Measurements from ENCODE around the gene ANO6.
A peak's percentile ranks its signal among the peaks of the same experiment; 100 is the strongest.
"Not testable (repeated sequence)": the region's sequence is repeated elsewhere in the genome, so short reads cannot be mapped to it uniquely, and the experiment has no call there.

ANO6 gene, protein sequence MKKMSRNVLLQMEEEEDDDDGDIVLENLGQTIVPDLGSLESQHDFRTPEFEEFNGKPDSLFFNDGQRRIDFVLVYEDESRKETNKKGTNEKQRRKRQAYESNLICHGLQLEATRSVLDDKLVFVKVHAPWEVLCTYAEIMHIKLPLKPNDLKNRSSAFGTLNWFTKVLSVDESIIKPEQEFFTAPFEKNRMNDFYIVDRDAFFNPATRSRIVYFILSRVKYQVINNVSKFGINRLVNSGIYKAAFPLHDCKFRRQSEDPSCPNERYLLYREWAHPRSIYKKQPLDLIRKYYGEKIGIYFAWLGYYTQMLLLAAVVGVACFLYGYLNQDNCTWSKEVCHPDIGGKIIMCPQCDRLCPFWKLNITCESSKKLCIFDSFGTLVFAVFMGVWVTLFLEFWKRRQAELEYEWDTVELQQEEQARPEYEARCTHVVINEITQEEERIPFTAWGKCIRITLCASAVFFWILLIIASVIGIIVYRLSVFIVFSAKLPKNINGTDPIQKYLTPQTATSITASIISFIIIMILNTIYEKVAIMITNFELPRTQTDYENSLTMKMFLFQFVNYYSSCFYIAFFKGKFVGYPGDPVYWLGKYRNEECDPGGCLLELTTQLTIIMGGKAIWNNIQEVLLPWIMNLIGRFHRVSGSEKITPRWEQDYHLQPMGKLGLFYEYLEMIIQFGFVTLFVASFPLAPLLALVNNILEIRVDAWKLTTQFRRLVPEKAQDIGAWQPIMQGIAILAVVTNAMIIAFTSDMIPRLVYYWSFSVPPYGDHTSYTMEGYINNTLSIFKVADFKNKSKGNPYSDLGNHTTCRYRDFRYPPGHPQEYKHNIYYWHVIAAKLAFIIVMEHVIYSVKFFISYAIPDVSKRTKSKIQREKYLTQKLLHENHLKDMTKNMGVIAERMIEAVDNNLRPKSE

DNA sequence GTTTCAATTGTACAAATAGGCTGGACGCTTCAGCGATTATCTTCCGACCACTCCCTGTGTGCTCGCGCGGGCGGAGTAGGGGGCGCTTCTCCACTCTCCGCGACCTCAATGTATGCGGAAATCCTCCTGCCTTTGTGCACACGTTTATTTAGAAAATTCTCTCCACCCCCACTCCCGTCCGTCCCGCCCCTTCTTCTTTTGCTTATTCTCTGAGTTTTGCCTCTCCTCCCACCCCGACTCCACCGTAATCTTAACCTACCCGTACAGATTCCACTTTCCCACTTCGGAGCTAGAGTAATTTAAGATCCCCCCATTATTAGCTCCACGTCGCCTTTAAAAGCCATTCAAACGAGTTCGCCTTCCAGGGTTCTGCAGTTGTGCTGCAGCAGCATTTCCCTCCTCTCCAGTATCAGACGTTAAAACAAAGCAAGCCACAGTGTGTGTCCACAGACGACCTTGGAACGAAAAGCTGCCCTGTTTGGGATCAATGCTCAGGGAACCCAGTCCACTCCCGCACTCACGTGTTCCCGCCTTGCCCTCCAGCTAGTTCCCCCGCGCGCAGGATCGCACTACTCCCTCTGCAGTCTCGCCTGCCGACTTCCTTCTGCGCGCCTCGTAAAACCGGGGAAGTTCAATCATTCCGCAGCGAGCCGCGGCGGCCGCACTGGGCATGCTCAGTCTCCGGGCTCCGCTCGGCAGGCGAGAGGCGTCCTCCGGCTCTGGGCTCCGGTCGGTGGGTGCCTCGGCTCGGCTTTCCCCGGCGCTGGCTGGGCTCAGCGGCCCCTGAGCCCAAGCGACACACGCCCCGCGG is at the start of gene ANO6:
ANO6 (plus strand) TSS at position 677 of the 811 bp plus-strand sequence. CDS start 227 bp downstream, outside the sequence.
- peak; percentile 79 to 80 for DNase-seq

- no peak for DNase-seq
These were observed 46.9 kb upstream of the ANO6 start for GRCh38 chr12:45168976-45169375.

DNA sequence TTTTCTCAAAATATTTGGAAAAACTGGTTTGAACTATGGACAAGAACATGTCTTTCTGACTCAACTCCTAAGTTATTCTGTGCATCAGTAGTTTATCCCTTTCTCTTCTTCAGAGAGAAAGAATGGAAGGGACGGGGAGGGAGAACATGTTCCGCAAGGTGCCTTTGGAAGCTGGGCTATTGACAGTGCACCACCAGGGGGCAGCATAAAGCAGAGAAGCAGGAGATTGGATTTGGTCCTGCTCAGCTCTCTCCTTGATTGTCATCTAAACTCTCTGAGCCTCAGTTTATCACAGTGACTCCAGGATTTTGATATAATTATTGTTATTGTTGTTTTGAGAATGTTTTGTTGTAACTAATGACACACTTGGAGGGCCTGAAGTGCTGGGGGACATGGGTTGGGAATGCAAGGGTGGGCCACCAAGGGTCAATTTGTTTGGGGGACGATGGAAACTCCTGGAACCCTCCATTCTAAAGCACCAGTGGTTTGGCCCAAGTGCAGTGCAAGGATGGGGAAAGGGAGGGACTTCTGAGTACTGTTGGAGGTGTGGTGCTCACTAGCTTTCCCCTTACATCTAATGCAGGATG is 45.3 kb upstream of the ANO6 start:
- peak; percentile 28 to 74 for DNase-seq

DNA sequence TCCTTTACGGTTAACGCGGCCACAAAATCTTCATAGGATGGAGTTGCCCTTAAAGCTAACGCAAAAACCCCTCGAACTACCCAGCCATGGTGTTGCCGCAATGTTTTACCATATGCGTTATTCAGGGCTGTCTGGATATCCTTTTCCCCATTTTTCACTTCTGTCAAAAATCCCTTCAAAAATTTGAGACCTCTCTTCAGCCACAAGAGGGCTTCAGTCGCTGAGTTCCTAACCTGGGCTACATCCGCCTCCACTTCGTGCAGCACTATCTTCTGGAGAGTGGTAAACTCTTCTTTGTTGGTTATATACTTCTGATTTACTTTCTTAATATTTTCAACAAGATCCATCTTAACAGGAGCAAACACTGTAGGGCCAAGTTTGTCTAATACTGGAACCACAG is 42.6 kb upstream of the ANO6 start:
- not testable (repeated sequence) for DNase-seq

DNA sequence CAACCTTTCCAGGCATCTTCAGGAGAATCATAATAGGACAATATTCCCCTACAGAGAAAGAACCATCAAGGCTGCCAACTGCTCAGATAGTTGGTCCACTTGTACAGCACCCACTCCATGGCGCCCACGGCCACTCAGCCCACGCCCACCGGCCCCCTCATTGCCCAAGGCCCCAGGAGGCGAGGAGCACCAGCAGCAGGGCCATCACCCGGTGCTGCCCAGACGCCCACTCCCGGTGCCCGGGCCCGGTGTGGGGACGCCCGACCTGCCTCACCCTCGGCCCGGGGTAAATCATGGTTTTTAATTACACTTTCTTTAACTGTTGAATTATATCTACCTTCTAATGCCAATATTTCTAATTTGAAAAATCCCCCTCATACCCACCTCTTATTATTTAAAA is 41.3 kb upstream of the ANO6 start:
- no peak for DNase-seq

DNA sequence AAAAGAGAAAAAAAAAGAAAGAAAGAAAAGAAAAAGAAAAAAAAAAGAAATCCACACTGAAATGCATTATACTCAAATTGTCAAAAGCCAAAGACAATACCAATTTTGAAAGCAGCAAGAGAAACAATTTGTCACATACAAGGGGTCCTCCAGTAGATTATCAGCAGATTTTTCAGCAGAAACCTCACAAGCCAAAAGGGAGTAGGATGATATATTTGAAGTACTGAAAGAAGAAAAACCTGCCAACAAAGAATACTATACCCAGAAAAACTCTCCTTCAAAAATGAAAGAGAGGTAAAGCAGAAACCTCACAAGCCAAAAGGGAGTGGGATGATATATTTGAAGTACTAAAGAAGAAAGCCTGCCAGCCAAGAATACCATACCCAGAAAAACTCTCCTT is 37.1 kb upstream of the ANO6 start:
- no peak for DNase-seq

- DNase-seq = no peak
These were observed 33.4 kb upstream of the ANO6 start for GRCh38 chr12:45182511-45182910.

DNA sequence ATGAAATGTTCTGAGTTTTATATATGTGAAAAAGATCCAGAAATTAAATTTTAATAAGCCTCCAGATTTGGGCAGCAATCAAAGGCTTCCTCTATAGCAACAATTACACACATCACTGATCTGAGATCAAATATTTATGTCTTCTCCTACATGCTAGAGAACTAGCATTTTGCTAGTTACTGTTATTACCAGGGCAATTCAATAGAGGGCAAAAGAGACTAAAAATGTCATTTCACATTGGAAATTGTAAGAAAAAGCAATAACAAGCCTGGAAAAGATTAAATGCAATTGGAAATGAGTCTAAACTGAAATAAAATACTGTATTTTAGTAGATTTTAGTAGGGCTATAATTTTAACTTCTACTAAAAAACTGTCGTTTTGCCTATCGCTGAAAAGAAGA is 32.6 kb upstream of the ANO6 start:
- no peak for DNase-seq

- DNase-seq = no peak
These were observed 31.5 kb upstream of the ANO6 start for GRCh38 chr12:45184147-45184963.

GRCh38 chr12:45186762-45187161 is 29.1 kb upstream of the ANO6 start:
- no peak for DNase-seq

DNA sequence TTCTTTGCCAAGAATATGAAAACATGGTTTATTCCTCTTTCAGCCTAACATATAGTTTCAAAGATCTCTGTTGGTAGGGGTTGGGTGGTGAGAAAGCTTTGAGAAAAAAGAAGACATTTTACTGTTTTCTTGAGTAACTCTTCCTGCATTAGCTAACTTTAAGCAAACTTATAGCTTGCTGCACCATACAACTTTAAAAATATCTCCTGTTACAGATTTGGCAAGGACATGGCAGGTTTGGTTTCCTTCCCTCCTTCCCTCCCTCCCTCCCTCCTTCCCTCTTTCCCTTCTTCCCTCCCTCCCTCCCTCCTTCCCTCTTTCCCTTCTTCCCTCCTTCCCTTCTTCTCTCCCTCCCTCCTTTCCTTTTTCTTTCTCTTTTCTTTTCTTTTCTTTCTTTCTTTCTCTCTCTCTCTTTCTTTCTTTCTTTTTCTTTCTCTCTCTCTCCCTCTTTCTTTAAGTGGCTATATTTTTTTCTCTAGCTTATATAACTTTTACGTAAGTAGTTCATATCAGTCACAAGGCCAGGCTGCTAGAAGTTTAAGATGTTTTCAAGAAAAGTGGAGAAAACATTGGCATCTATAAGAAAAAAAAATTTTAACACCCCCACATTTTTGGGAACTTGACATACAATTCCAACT is 26.0 kb upstream of the ANO6 start:
- DNase-seq = no peak

GRCh38 chr12:45191239-45191638 is 24.7 kb upstream of the ANO6 start:
- DNase-seq = no peak

GRCh38 chr12:45192707-45193106 is 23.2 kb upstream of the ANO6 start:
- no peak for DNase-seq

GRCh38 chr12:45200491-45201043 is 15.3 kb upstream of the ANO6 start:
- no peak for DNase-seq

GRCh38 chr12:45203767-45204166 is 12.1 kb upstream of the ANO6 start:
- no peak for DNase-seq

DNA sequence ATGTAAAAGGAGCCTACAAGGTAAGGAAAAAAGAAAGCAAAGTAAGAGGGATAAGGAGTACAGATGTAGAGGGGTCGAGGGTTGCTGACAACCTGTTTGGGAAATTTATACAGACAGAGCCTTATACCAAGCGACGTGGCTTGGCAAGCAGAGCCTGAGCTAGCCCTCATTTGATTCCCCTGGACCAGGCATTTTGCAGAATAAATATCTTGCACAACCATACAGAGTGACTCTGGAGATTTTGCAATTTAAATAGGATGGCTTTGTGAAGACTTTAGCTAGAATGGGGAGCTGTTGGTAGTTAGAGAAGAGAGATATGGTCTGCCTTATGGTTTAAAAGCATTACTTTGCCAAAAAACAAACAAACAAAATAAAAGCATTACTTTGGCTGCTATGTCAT is 11.1 kb upstream of the ANO6 start:
- DNase-seq = no peak

DNA sequence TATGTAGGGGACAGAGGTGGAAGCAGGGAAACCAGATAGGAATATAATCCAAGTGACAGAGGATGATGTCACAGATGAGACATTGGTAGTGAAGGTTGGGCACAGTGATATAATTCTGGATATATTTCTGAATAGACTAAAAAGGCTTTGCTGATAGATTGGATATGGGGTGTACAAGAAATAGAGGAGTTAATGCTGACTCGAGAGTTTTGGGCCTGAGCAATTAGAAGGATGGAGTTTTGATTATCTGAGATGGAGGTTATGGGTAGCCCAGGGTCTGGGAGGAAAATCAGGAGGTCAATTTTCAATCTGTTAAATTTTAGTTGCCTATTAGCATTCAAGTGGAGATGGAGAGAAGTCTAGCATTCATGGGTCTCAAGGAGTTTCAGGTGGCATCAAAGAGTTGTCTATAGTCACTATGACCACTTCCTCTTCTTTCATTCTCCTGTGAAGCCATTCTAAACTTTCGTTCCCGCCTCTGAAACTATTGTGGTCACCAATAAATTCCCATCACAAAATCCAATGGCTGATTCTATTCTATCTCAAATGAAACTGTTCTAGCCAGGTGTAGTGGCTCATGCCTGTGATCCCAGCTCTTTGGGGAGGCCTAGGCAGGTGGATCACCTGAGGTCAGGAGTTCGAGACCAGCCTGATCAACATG is 10.6 kb upstream of the ANO6 start:
- DNase-seq = no peak

- no peak for DNase-seq
These were observed 7.0 kb upstream of the ANO6 start for GRCh38 chr12:45208604-45209487.

GRCh38 chr12:45209784-45210183 is 6.1 kb upstream of the ANO6 start:
- no peak for DNase-seq

Measured in NCI-H187 (cell line).